ENCODE measurements around the gene SRP68.
A peak's percentile ranks its signal among the peaks of the same experiment; 100 is the strongest.

SRP68 gene

DNA sequence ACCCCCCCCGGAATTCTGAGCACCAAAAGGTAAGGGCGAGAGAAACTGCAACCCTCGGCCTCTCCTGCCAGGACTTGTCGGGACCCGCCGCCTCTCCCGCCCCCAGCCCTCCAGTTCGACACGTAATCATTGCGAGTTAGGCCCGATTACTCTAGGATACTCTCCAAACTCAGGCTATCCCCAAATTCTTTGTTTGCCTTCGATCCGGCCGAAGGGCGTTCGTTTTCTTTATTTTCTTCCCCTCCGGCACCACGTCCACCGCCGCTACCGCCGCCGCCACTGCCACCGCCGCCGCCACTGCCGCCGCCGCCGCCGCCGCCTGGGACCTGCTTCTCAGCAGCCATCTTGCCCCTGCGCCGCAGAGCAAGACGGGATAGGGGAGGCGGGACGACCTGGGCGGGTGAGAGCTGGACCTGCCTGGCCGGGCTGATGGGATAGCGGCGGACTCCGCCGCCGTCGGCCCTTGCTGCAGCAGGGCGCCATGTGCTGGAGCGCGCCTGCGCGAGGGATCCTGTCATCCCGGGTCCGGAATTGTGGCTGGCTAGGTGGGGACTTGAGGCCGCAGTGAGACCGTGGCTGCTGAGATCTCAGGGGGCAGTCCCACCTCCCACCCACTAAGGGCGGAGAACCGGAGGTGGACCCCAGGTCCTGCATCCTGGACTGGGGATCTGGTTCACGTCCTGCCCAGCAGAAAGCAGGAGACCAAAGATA lies at the start of gene SRP68:
SRP68 (minus strand) TSS at position 370 of the 711 bp plus-strand sequence; CDS start at position 344, 26 bp downstream.
- peak; percentile 89 for DNase-seq (ENCODE audit: low read depth)

DNA sequence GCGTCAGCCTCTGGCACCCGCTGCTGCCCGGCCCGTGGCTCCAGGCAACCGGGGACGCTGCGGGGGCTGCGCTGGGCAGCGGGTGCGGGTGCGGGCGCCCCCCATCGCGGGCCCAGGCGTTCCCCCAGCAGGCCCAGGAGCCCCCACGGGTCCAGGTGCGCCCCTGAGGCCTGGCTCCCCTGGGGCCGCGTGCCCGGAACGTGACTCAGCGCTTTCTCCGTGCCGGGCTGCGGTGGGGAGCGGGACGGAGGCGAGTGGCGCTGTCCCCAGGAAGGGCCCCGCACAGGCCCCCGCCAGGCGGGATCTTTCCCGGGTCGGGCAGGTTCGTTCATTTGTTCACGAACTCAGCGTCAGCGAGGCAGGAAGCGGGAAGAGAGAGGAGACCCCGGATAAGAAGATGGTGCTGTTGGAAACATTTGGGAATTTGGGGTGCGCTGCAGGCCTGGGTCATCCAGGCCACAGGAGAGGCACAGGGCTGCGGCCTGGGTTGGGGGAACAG lies 49.7 kb upstream of the SRP68 start:
- peak; percentile 31 for DNase-seq (ENCODE audit: low read depth)

GRCh38 chr17:76120658-76121008 lies 48.3 kb upstream of the SRP68 start:
- DNase-seq (ENCODE audit: low read depth): no peak

DNA sequence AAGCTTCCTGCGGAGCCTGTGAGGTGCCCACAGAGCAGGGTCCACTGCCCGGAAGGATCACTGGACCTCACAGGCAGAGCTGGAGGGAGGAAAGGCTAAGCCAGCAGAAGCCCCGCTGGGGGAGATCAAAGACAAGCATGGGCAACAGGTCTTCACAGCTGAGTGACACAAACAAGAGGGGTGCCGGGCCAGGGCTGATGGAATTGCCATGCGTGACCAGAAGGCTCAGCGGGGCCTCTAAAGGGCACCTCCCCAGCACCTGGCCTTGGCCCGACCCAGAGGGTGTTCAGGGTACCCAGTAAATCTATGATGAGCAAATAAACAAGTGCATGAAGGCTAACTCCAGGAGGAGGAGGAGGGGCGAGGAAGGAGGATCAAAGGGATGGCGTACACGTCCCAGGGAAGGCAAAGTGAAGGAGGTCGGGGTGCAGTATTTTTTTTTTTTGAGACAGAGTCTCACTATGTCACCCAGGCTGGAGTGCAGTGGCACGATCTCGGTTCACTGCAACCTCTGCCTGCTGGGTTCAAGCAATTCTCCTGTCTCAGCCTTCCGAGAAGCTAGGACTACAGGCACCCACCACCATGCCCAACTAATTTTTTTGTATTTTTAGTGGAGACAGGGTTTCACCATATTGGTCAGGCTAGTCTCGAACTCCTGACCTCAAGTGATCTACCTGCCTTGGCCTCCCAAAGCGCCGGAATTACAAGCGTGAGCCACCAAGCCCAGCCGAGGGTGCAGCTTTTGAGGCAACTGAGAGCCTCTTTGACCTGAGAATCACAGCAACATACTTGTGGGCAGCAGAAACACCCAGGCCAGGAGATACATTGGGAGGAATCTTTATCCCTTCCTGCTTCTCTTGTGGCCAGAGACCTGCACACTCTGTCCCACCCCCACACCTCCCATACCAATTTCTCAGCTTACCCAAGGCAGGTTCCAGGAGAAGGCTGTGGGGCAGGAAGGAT lies 47.4 kb upstream of the SRP68 start:
- no peak for DNase-seq (ENCODE audit: low read depth)

GRCh38 chr17:76115138-76115754 lies 42.9 kb upstream of the SRP68 start:
- no peak for DNase-seq (ENCODE audit: low read depth)

GRCh38 chr17:76111956-76112355 lies 39.6 kb upstream of the SRP68 start:
- DNase-seq (ENCODE audit: low read depth): peak; percentile 45

DNA sequence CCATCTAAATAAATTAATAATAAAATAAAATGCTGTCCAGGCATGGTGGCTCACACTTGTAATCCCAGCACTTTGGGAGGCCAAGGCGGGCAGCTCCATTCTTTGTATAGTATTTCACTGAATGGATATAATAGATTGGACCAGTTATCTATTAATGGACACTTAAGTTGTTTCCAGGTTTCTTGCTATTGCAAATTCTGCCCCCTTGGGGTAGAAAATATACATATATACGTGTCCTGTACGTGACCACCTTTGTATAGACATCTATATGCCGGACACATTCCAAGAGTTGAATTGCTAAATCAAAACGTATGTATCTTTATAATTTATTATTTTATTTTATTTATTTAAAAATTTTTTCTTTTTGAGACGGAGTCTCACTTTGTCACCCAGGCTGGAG lies 35.2 kb upstream of the SRP68 start:
- DNase-seq (ENCODE audit: low read depth): no peak

GRCh38 chr17:76106703-76107102 lies 34.4 kb upstream of the SRP68 start:
- DNase-seq (ENCODE audit: low read depth): no peak

DNA sequence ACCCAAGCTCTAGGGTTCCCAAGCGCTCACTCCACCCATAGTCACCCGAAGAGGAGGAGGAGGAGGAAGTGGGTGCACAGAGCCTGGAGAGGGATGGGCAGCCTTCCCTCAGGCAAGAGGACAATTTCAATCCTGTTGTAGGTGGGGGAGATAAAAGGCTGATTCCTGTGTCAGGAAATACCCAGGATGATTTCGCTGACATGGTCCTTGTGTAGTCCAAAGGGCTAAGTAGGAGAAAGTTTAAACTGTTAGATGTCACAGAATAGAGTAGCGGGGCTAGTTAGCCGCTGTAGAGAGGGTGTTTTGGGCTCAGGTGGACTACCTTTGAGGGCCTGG lies 32.5 kb upstream of the SRP68 start:
- no peak for DNase-seq (ENCODE audit: low read depth)

- no peak for DNase-seq (ENCODE audit: low read depth)
Measured at GRCh38 chr17:76104140-76104895, 32.0 kb upstream of the SRP68 start.

DNA sequence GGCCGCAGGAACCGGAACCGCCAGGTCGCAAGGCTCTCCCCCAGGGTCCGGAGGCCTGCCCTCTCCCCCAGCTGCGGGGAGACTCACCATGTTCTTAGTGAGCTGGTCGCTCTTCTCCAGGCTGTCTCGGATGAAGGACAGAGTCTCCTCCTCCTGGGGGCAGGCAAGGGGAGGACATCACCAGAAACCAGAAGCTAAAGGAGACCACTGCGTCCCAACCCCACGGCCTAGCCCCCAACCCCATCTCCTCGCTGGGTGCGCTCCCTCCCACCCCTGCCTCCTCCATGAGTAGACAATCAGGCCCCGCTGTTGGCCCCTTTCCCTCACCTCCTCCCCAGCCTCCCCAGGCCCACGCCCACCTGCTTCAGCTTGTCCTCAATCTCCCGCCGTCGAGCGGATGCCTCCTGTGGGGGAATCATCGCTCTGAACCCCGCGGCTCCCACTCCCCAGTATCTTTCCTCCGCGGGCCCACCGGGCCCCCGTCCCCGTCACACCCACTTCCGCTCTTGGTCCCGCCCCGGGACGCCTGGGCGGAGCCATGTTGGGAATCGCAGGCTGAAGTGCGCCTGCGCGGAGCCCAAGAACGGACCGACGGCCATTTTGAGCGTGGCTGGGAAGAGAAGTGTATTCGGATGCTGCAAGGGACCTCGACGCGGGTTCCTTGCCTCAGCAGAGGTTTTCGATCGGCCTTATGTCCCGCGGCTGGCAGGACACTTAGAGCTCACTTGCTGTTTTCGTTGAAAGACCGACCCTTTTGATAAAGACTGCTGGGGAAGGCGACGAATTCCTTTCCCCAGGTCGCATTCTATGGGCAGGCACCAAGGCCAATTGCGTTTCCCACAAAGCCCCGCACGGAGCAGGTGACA lies 31.2 kb upstream of the SRP68 start, which contains the start of gene EXOC7:
EXOC7 (minus strand) TSS at position 514 of the 866 bp plus-strand sequence; CDS start at position 419, 95 bp downstream.
- peak; percentile 77 for DNase-seq (ENCODE audit: low read depth)

DNA sequence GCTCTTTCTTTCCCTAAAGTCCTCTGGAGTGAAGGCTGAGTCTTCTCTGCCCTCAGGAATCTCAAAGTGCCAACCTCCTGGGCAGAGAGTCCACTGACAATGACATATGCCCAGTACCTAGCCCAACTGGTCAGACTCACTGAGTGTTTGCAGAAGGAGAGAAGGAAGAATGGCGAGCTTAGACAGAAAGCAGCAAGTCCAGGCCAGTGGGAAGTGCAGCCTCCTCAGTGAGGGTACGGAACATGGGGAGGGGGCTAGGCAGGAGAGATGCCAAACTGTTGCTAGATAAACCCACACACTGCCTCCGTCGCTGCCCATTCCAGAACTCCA lies 30.6 kb upstream of the SRP68 start:
- no peak for DNase-seq (ENCODE audit: low read depth)

- DNase-seq (ENCODE audit: low read depth): no peak
Measured at GRCh38 chr17:76097716-76098295, 25.5 kb upstream of the SRP68 start.

- no peak for DNase-seq (ENCODE audit: low read depth)
Measured at GRCh38 chr17:76095943-76096342, 23.6 kb upstream of the SRP68 start.

- DNase-seq (ENCODE audit: low read depth): no peak
Measured at GRCh38 chr17:76094046-76094445, 21.7 kb upstream of the SRP68 start.

DNA sequence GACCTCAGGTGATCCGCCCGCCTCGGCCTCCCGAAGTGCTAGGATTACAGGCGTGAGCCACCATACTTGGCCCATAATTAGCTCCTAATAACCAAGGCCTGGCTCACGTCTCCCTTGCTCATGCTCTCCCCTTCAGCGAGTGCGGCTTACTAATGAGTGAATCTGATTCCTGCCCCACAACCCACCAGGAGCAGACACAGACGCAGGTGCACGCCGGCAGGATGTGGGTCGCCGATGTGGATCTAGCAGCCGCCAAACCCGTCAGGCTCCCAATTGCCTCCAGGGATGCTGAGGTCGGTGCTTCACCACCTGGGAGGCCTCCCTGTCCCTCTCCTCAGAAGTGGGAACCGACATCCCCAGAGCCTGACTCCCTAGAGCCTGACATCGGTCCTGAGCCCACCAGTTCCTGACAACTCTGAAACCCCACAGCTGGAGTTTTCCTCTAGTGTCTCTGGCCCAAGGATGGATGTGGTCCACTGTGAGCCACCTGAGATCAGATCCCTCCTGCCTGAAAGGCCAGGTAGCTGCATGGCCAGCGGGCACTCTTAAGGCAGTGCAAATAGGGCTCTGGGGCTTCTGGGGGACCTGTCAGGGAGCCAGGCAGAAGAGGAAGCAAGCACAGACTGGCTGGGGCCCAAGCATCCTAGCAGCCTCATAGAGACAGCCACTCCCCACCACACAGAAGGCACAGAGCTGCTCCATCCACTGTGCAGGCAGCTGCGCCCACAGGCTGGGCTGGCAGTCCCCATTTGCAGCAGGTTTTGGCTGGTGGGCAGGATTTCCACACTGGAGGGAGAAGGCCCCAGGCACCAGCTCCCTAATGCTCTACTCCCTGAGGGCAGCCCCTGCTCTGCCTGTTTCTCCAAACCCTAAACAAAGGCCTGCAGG lies 20.5 kb upstream of the SRP68 start:
- DNase-seq (ENCODE audit: low read depth): no peak

DNA sequence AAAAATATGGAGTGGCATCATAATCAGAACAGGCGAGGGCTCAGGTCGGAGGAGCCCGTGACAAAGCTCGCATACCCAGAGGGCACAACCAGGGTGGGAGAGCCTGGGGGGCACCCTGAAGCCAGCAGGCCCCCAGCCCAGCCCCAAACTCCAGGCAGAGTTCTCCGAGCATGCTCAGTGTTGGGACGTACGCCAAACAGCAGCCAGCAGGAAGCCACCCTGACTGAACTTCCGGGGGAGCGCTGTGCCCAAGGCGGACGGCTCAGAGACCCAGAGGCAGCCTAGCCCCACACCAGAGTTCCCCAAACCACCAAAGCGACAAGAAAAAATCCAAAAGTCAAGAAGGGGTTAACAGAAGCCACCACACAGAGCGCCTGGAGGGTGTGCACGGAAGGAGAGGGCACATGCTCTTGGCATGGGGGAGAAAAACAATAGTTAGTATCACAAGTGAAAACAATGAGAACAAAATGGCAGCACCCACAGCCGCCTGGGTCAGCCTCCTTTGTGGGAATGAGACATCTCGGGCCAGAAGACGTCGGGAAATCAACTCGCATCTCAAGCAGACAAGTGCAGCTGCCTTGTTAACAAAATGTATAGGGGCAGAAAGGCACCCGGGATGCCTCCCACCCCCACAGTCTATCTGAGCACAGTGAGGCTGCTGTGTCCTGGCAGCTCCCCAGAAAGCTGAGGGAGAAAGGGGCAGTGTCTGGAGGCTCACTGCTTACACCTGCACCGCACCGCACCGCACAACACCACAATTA lies 19.4 kb upstream of the SRP68 start:
- no peak for DNase-seq (ENCODE audit: low read depth)

- DNase-seq (ENCODE audit: low read depth): no peak
Measured at GRCh38 chr17:76090517-76091129, 18.3 kb upstream of the SRP68 start.
